ENCODE measurements around the gene LYSMD2.

Gene LYSMD2

DNA sequence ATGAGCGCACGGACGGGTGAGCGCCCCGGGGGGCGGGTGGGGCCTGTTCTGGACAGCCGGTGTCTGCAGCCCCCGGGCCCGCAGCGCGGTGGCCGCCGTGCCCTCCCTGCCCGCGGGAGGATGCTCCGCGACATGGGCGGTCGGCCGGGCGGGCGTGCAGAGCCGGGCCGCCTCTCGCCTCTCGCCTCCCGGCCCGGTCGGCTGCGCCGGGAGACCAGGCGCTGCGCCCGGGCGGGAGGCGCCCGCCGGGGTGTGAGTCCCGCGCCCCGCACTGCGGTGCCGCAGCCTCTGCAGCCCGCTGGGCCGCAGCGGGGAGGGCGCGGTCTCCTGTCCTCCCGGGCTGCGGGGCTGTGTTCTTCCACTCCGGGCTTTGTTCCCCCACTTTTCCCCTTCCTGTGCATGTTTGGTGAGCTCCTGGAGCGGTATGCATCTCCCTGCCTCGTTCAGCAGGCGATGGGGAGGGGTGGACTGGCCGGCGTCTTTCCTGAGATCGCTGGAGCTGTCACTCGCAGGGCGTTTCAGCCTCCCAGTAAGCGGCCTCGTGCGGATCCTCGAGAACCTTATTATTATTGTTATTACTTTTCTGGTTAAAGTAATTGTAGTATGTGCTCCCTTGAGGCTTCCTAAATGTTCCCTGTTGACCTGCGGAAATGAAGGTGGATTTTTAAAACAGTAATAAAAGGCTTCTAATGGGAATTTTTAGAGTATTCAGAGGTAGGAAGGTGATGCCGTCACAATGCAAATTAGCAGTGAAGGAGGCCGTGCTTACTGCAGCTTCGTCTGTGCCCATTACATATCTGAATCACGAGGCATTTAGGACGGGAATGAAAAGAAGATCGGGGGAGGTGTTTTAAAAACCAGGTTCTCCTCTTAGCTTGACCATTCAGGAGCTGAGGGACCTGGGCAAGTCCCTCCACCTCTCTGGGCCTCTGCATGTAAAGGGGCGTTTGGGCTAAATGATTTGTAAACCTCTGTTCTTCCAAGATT, 14.5 kb upstream of the LYSMD2 start:
- DNase-seq = no peak

DNA sequence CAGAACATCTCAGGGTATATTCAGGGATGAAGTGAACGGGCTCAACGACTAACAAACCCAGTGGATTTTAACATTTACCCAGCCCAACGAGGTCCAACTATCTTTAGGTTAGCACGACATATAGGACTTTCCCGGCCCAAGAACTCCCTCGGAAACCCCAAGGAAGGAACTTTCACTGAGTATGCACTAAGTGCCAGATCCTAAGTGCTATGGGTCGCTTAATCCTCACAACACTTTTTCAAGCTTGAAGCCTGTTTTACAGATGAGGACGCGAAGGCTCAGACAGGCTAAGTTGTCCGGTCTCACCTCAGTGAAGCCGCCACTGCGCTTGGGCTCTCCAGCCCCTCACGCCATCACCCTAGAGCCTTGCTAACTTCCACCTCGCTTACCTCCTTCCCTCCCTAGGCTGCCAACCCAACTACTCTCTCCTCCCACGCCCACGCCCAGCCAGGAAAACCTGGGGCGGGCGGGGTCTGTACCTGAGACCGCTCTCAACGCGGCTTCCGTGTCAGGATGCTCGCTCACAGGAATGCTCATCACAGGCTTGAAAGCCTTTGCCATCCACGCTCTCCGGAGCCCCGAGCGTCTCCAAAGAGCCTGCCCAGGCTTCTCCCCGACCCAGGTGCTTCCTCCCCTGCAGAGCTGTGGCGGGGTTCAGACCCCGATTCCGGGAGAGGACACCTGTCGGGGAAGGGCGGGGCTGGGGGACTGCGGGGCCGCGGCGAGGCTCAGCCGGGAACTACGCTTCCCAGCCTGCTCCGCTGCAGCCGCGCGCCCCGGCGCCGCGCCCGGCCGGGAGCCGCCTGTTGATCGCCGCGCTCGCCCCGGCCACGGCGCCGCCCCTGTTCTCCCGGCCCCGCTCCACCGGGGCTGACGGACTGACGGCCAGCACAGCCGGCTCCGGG, 13.6 kb upstream of the LYSMD2 start, which contains the start of gene TMOD2:
TSS of gene TMOD2 (plus strand) at position 806 of the 905 bp plus-strand sequence. CDS start 14,845 bp downstream, outside the sequence.
- DNase-seq = peak; percentile 15

DNA sequence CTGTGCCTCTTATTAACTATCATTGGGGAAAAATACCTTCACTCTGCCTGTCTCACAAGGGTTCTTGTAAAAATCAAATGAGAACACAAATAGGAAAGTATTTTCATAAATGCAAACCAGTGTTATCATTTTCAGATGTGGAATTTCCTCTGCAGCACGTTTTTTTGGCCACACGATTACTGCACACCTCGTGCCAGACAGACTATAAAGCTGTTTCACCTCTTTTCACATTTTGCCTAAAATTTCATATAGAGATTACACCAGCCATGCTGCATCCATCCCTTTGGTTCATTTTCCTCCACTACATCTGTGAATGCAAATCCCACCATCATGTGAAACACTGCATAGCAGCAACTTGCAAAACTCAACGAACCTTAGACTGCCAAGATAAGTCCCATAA, 12.7 kb upstream of the LYSMD2 start:
- no peak for DNase-seq

DNA sequence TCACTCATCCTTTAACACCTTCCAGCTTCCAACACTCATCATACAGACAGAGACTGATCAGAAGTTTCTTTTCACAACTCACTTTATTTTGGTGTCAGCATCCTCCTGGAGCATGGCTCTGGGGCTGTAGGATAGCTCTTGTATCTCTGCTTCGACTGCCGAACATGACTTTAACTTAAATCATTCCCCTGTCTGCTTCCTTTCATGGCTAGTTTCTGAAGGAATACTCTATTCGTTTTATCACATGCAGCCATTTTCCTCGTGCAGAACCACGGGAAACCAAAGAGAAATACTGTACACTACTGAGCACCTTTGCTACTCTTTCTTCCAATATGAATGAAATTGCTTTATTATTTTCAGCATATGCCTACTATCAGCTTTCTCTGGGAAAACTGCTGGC, 11.9 kb upstream of the LYSMD2 start:
- DNase-seq = no peak

DNA sequence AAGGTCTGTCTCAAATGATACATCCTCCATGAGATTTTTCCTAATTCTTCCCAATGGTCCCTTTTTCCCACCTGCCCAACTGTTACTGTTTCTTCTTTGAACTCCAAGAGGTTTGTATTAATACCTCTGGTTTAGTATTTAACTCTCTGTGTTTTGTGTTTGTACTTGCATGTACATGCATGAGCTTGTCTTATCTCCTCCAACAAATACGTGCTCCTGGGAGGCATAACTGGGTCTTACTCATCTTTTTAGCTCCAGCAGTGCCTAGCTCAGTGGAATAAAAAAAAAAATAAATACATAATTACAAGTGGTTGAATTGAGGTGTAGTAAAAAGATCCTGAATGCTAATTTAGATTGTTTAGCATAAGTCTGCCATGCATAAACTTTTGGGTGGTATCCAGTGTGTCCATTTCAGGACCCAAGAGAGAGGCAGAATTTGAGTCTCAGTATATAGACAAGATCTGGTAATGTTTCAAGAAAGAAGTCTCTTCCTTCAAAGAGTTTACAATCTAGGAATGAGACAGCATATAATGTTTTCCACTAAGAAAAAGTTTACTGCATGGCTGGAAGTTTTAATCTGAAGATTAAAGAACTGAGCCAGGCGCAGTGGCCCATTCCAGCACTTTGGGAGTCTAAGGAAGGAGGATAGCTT, 1.7 kb upstream of the LYSMD2 start:
- no peak for DNase-seq

DNA sequence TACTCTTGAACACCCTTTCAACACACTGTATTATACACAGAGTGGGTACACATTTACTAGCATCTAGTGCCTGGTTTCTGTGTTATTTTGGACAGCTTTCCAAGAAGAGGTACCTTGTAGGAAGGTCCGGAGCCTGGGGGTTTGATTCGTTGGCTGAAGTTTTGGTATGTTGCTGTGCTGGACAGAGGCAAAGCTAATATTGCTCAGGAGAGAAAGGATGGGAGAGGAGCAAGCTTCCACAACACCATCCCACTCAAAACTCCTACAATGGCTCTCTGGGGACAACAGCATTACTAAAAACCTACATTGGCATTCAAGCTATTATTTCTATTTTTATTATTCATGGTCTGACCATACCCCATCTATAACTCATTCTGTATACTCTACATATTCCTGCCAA, 1.1 kb upstream of the LYSMD2 start:
- DNase-seq = no peak

DNA sequence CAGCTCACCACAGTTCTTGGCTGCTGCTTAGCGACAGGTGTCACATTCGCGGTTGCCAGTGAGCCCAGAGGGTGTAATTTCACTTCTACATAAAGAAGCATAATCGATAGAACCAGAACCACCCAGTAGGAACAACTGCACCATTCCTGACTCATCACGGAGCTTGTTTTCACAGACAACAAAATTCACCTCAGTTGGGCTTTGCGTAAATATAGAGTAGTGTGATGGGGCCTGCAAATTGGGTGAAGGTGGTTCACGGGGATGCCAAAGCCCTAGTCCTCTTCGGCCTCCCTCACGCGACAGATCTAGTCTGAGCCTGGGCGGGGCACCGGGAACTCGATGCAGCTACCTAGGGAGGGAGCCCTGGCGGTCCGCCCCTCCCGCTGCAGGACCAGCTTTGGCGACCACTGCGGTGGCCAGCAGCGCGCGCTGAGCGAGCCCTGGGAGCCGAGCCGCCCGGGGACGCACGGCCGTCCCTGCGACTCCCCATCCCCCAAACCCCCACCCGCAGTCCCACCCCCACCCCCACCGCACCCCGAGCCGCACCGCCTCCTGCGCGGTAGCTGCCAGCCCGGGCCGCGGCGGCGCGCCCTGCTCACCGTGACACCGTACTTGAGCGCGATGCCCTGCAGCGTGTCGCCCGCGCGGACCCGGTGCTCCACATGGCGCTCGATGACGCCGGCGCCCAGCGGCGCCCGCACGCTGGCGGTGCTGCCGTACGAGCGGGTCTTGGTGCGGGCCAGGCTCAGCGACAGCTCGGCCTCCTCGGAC, 519 bp downstream of the LYSMD2 start:
- peak; percentile 41 for DNase-seq

DNA sequence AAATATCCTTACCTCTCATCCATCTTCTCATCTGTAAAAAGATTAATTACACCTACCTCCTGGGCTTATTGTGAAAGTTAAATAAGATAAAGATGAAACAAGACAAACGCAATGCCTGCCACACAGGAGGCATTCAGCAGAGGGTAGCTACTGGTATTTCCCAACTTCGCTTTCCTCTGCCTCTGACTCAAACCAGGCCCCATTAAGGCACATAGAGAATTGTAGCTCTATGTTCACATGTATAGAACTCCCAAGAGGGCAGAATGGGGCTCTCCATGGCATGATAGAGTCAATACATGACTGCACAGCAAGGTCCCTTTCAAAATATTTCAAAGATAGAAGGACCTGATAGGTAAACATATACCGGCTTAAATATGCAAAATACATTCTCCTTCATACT, 1.4 kb downstream of the LYSMD2 start:
- DNase-seq = no peak

DNA sequence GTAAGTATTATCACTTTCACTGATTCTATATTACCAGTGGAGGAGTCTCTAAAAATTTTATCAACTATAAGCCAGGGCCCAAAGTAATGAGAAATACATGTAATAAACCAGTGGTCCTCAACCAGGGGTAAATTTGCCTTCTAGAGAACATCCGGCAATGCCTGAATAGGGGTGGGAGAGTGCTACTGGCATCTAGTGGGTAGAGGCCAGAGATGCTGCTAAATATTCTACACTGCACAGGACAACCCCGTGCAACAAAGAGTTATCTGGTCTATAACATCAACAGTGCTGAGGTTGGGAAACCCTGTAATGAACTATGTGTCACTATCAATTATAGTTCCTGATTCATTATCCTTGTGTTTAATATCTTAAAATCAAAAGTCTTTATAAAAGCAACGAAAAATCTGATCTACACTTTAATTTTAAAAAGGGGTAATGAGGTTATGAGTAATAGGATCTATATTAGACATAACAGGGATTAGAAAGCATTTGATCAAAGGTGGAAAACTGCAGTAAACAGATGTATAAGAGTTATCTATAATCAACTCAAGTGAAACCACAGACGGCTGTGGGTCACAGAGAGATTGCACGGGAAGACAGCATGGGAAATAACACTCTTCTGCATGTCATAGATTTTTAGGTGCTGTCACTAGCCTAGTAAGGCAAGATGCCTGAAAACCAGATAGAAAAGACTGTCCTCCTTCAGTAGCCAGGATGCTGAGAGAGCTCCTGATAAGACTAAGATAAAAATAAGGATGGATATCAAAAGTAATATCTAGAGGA, 2.0 kb downstream of the LYSMD2 start:
- no peak for DNase-seq

DNA sequence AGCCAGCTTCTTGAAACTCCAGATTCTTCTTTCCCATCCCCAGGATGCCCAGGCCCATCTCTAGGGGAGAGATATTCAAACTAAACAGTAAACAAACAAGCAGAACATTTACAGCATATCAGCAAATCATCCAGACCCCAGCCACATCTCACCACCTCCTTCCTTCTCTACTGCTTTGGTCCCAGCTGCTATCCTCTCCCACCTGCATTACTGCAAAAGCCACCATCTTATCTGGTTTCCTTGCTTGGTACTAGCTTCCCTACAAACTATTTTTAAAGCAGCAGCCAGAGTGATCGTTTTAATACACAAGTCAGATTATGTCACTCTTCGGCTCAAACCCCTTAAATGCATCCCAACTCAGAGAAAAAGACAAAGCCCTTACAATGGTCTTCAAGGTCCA, 4.8 kb downstream of the LYSMD2 start:
- no peak for DNase-seq

DNA sequence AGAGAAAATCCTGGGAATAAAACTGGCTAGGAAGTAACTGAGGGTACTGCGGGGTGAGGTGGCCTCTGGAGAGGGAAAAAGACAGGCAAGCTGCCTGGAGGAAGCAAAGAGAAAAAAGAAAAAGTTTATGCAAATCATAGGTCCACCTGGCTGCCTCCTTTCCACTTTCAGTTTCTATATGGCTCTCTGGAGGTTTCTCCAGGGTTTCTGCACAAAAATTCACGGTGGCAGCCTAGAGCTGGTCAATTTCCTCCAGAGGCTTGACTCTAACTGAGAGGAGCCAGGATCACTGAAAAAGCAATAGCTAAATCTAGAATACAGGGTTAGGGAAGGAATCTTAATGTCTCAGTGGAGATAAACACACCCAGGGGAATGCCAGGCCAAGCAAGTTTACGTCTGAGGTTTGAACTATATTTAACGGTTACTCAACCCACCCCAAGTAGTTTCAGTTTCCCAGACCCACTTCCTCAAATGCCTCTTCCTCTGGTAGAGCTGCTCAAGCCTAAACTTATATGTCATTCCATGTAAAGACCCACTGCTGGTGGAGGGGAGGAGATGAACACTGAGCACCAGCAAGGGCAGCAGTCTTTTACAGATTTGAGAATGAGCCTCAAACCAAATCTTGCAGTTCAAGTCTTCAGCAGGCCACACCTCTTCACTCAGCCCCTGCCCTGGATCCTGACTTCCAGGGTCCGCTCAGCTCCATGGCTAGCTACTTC, 5.7 kb downstream of the LYSMD2 start:
- DNase-seq = no peak

DNA sequence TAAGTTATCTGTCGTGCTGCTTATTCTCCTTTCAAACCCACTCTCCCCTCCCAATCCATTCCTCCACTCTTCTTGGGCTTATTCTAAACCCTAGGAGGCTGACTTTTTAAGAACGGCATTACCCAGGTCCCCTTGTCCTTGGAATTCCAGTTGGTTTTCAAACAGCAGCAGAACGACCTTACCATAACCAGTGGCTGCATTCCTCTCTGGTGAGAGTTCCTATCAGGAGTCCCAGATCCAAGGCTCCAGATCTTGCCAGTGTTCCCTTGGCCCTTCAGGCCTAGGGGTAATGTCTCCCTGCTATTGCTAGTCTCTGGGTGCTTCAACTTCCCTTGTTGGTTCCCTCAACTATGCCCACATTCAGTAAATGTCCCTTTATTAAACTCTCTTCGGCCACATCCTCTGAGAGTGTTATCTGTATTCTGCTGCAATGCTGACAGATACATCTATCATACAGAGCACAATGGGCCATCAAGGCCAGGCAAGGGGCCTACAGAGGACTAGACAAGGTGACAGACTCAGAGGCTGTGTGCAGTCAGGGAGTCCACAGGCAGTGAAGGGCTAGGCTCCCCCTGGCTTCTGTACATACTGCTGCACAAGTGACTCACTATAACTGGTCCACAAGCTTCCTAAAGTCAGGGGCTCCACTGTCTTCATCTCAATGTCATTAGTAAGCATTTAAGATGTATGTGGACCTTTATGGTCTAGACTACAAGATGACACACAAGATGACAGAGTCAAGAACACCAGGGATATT, 10.1 kb downstream of the LYSMD2 start:
- DNase-seq = no peak

DNA sequence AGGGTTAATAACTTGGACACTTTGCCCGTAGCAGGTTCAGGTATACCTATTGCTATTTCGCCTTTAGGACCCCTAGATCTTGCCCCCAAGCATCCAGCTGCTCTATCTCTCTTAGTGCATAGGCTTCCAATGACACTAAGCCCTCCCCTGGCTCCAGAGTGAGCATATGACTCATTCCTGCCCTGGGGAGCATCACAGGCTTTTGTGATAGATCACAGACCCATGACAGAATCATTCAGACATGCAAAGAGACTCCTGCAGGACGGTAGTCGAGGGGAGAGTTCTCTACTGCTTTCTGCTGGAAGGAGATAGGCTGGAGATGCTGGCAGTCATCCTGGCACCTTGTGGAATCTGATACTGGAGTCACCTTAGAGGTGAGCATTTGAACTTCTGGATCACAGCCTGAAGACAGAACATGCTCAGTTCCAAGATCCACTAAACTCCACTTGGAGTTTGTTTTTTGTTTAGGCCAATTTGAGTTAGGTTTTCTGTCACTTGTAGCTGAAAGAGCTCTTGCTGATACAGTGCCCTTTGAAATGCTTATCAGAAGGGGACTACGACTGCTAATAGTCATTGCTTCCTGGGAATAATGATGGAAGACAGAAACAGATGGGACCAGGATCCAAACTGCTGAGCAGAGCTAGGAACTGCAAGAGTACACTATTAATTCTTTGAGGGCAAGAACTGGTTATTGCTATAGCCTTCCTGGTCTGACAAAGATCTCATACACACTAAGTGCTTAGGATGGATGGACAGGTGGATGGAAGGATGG, 11.0 kb downstream of the LYSMD2 start:
- no peak for DNase-seq

DNA sequence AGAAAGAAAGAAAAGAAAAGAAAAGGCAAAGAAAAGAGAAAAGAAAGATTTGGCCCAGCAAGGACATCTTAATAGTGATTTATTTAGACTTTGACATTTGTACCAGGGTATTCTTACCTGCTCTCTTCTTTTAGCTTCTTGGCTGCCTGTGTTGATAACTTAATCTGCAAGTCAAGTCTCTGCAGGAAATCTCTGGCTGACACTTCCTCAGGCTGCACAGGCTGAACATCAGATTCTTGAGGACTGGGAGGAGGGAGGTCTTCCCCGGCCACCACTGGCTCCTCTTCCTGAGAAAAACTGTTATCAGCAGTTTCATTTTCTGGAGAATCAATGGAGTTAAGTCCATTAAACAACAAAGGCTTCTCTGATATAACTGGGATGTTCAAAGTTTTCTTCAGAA, 12.8 kb downstream of the LYSMD2 start:
- no peak for DNase-seq

DNA sequence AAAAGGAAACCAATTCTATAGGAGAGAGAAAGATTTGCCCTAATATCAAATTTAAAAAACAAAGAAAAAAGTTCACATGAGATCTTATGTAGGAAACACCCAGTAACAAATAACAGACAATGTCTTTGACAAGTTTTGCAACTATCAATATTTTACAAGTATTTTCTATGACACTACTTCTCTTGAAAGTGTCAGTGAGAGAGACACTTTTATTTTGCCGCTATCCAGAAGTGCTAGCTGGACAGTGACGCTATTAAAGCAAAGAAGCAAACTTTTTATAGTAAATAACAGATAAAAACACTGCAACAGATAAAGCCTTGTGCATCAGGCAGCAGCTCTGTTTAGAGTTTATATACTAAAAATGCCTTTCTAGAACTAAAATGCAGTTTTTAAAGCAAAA, 13.3 kb downstream of the LYSMD2 start:
- no peak for DNase-seq

DNA sequence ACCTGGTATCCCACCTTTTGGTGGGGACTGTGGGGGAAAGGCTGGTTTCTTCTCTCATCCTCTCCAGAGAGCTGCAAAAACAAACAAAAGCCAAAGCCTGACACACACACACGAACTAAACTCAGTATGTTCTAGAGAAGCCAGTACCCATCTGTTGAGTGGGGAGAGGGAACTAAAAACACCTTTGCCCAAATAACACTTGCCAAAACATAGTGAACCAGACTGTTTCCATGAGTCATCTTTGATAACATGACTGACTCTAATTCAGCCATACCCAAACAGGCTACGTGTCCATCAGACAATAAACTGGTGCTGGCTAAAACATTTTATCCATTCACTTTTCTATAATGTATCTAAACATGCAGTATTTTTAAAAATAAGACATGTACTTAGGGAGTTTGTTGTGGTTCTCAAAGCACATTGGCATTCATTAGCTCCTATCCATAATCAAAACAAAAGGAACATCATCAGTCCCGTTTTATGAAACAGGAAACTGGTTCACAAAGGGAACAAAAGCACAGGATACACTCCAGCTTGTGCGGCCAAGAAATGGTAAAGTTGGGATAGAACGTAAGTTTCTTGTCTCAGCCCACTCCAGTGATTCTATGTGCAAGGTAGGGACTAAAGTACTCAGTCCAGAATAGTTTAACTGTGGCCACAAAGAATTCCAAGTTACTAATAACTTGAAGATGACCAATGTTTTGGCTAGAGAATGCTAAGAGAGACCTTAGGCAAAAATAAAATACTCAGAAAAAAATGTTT, 16.1 kb downstream of the LYSMD2 start:
- no peak for DNase-seq

DNA sequence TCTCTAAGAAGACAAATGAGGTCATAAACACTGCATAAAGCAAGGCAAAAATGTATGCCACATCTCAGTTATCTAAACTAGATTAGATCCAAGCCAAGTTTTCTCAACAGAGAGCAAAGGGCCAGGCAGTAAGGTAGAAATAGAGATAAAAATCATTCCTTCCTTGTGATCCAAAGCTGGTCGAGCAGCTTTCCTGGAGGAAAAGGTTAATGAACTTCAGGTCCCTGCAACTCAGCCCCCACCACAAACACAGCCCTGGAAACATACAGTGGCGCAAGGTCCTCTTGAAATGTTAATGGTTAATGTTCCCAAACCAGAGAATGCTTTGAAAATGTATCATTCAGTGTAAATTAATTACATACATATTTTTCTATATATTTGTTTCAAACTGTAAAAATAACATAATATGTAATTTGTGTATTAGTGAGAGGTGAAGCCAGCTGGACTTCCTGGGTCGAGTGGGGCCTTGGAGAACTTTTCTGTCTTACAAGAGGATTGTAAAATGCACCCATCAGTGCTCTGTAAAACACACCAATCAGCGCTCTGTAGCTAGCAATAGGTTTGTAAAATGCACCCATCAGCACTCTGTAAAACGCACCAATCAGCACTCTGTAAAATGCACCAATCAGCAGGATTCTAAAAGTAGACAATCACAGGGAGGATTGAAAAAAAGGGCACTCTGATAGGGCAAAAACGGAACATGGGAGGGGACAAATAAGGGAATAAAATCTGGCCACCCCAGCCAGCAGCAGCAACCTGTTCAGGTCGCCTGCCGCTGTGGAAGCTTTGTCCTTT, 17.1 kb downstream of the LYSMD2 start:
- no peak for DNase-seq

Measured in activated gamma-delta T cell (primary cell).